Activated T-helper 2 cell treated with anti-CD3 and anti-CD28 coated beads, Interferon-gamma antibody, Interleukin-2, Interleukin-4, amounts not matched to agents 10 μg/mL and 5 μg/mL and 100 μg/mL, durations not matched to agents 14 hours and 24 hours and 36 hours (primary cell): ENCODE results near the gene CBX7. TPM values are rescaled to one million over a fixed set of nuclear protein-coding genes. Genes with fewer than 3 reads are reported as not detected.

Source experiments
- DNase-seq: peaks from one replicate; pipeline ENCODE4 v3.0.0; 2021; ENCODE audit warnings: low spot score
- H3K27ac Mint-ChIP-seq: one replicate; pipeline ENCODE4 v1.8.0; 2021; ENCODE audit warnings: mixed read lengths
- H3K27me3 Mint-ChIP-seq: one replicate; pipeline ENCODE4 v1.8.0; 2021; ENCODE audit warnings: low read depth, mixed read lengths
- H3K36me3 Mint-ChIP-seq: one replicate; pipeline ENCODE4 v1.8.0; 2021; ENCODE audit warnings: low read depth, mixed read lengths
- H3K4me1 Mint-ChIP-seq: one replicate; pipeline ENCODE4 v1.8.0; 2021; ENCODE audit warnings: low read depth, mixed read lengths
- H3K4me3 Mint-ChIP-seq: one replicate; pipeline ENCODE4 v1.8.0; 2021; ENCODE audit warnings: low read depth, mild to moderate bottlenecking, moderate library complexity, mixed read lengths
- H3K9me3 Mint-ChIP-seq: one replicate; pipeline ENCODE4 v1.8.0; 2021; ENCODE audit warnings: mixed read lengths
- intact Hi-C: fragments of 100-400 bp; cut with micrococcal nuclease; formaldehyde crosslinking; loops from one replicate; pipeline ENCODE4 v1.15.1; 2023
- total RNA-seq: library from RNA; stranded (reverse); gene quantifications from 2 replicates; pipeline ENCODE4 v1.2.3, GENCODE V29; 2022

The CBX7 gene
- total RNA-seq, 1 donor from 2014 or later: 11.8 TPM

DNA sequence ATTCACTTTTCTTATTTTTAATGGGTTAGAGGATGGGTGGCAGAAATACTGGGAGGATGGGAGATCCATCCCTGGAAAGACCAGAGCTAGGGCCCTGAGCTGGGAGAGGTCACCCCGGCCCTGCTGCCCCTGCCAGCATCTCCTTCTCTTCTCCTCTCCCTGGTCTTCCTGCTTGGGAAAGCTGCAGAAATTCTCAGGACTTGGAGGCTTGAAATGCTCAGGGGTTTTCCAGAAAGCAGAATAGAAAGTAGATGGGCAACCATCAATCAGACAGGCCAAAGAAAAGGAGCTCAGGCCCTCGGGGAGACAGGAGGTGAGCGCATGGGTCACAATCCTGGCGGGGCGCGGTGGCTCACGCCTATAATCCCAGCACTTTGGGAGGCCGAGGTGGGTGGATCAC lies 53.9 kb downstream of the CBX7 start:
- no peaks in the 10 kb centered on the region for H3K36me3 Mint-ChIP-seq
- DNase-seq: no peak
- H3K9me3 Mint-ChIP-seq: no peaks in the 10 kb centered on the region
- no peaks in the 10 kb centered on the region for H3K27me3 Mint-ChIP-seq
- intact Hi-C loops: loop anchor here (5.0 to 10.0 kb wide), 2 partner anchors 156 to 344 kb away; partner anchors contain the start of gene SUN2
- peaks cover 59% of the 10 kb centered on the region for H3K4me1 Mint-ChIP-seq
- H3K4me3 Mint-ChIP-seq: peak overlapping the region; percentile 49
- peak overlapping the region; percentile 84 for H3K27ac Mint-ChIP-seq

DNA sequence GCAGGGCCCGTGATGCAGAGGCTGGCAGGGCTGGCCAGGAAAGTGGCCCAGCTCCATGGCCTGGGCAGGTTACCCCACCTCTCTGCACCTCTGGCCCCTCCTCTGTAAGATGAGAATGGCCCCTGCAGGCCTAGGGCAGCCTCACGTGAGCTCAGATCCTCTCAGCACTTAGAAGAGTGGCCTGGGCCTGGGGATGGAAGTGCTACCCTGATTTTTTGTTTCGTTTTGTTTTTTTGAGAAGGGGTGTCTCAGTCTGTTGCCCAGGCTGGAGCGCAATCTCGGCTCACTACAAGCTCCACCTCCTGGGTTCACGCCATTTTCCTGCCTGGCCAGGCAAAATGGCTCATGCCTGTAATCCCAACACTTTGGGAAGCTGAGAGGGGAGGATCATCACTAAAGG lies 54.5 kb downstream of the CBX7 start:
- H3K27me3 Mint-ChIP-seq: no peaks in the 10 kb centered on the region
- H3K4me1 Mint-ChIP-seq: peaks cover 59% of the 10 kb centered on the region
- no peaks in the 10 kb centered on the region for H3K9me3 Mint-ChIP-seq
- intact Hi-C loops: loop anchor here (5.0 to 10.0 kb wide), 2 partner anchors 156 to 343 kb away; partner anchors contain the start of gene SUN2
- H3K27ac Mint-ChIP-seq: peak overlapping the region; percentile 92
- no peak for DNase-seq
- no peaks in the 10 kb centered on the region for H3K36me3 Mint-ChIP-seq
- H3K4me3 Mint-ChIP-seq: peak overlapping the region; percentile 75

DNA sequence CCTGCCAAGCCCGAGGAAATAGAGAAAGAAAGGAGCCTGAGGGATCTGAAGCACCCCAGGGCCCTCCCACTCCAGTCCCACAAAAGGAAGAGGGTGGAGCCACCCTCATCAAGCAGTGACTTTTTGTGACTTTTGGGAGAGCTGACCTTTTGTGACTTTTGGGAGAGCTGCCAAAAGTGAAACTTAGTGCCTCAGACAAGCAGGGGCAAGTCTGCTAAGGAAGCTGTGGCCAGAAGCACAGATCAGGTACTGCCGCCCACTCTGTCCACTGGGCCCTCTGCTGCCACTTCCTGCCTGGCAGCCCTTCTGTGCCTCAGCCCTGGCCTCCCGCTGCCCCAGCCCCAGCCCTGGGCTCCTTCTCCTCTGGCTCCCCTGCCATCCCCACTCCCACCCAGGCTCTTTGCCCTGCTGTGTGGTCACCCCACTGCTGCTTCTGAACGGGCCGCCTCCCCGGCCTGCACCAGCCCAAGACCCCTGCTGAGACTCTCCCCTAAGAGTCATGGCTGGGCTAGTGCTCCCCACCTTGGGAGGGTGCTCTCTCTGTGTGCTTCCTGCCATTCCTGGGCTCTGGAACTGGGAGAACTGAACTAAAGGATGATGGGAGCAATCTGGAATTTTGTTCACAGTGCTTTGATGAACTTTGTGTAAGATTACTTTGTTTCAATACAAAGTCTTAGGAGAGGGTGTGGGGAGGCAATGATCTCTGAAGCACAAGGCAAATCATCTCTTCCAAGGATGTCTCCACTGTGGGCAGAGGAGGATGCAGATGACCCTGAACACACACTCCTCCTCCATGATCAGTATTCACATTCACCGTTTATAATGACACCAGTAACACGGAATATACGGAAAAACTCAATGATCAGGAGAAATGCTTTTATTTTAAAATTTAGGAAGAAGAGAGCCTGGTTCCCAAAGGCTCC lies 55.1 kb downstream of the CBX7 start, which contains the start of gene APOBEC3H:
Gene APOBEC3H (plus strand): TSS at position 147 of the 923 bp plus-strand sequence. CDS start 3,035 bp downstream, outside the sequence.
- Mint-ChIP-seq H3K9me3 (no peaks in the 10 kb centered on the region), H3K36me3 (no peaks in the 10 kb centered on the region), H3K4me3 (peak within 1 kb of the TSS; percentile 75), H3K27me3 (no peaks in the 10 kb centered on the region), H3K4me1 (peaks cover 66% of the 10 kb centered on the region), H3K27ac (peak within 1 kb of the TSS; percentile 92)
- intact Hi-C loops: loop anchor here (5.0 to 10.0 kb wide), 2 partner anchors 155 to 343 kb away; partner anchors contain the start of gene SUN2
- peak; percentile 31 for DNase-seq

DNA sequence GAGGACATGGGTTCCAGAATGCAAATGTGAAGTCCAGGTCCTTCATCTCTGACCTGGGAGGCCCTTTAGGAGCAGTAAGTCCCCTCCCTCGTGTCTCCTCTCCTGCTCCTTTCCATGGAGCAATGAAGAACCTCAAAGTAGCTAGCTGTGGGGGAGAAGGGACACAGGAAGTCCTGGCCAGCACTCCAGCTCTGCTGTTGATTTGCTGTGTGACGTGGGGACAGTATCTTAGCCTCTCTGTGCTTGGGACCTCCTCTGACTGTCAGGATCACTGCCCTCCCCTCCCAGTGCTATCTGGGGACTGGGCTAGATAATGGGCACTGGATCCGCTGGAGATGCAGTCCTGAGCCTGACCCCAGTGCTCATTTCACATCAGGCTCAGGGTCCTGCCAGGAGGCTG lies 56.5 kb downstream of the CBX7 start:
- Mint-ChIP-seq H3K27me3 (no peaks in the 10 kb centered on the region), H3K4me3 (no peak overlapping the region), H3K4me1 (peaks cover 80% of the 10 kb centered on the region), H3K27ac (peak overlapping the region; percentile 76), H3K9me3 (no peaks in the 10 kb centered on the region), H3K36me3 (no peaks in the 10 kb centered on the region)
- DNase-seq: no peak
- intact Hi-C loops: loop anchor here (5.0 to 10.0 kb wide), 2 partner anchors 154 to 341 kb away; partner anchors contain the start of gene SUN2

DNA sequence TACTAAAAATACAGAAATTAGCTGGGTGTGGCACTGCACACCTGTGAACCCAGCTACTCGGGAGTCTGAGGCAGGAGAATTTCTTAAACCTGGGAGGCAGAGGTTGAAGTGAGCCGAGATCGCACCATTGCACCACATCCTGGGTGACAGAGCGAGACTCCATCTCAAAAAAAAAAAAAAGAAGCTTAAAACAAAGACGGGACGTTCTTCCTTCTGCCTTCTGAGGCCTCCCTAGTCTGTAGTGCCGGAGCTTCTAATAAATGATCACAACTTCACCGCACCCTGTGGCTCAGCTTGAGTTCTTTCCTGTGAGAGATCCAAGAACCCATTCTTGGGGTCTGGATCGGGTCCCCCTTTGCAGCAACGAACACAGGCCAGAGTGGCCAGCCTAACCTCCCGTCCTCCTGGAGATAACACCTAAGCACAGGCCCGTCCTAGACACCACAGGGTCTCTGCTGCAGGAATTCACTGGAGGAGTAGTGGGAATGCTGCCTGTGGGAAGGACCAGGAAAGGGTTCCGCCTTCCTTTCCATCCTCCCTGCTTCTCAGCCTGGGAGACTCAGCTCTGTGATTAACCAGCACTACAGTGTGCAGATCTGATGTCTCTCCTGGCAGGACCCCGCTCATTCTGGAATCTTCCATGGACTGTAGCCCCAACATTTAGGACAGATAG lies 57.6 kb downstream of the CBX7 start:
- Mint-ChIP-seq H3K4me3 (no peak overlapping the region), H3K4me1 (peaks cover 84% of the 10 kb centered on the region), H3K36me3 (no peaks in the 10 kb centered on the region), H3K27ac (peak overlapping the region; percentile 88), H3K9me3 (no peaks in the 10 kb centered on the region), H3K27me3 (no peaks in the 10 kb centered on the region)
- DNase-seq: no peak
- intact Hi-C loops: loop anchor here (5.0 to 10.0 kb wide), 3 partner anchors 83 to 340 kb away; partner anchors contain the start of genes APOBEC3C and SUN2

DNA sequence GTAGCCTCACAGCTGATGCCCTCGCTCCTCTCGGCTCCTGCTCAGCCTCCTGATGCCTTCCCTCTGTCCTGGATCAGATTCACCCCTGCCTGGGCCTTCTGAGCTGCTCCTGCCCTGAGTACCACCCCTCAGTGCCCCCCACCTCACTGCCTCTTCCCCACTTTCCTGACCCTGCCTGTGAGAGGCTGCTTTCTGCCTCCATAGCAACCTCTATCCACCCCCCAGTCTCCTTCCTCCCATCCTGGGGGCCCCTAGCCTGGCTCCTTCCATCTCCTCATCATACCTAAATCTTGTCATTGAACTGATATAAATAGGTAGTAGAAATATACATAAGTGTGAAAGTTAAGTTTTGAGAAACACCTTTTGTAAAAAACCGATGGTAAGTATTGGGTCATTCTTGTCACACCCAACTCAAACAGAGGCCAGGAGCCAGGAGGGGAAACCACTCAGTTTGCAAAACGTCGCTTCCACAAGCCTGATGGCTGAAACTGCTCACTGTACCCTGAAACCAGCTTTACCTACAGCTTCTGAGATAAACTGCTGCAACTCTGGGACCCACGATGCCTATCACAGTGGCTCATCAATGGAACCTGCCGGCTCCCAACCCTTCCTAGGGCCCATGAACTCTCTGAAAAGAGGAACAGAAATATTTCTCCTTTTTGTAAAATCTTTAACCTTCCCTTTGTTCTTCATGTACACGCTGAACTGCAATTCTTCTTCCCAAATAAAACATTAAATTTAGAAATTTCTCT lies 60.2 kb downstream of the CBX7 start:
- no peak for DNase-seq
- Mint-ChIP-seq H3K36me3 (peaks cover under 1% of the 10 kb centered on the region), H3K9me3 (no peaks in the 10 kb centered on the region), H3K4me1 (peaks cover 75% of the 10 kb centered on the region), H3K27ac (peak overlapping the region; percentile 98), H3K27me3 (no peaks in the 10 kb centered on the region), H3K4me3 (peak overlapping the region; percentile 30)
- intact Hi-C loops: loop anchor here (5.0 to 10.0 kb wide), 2 partner anchors 80 to 337 kb away; partner anchors contain the start of genes APOBEC3C and SUN2

DNA sequence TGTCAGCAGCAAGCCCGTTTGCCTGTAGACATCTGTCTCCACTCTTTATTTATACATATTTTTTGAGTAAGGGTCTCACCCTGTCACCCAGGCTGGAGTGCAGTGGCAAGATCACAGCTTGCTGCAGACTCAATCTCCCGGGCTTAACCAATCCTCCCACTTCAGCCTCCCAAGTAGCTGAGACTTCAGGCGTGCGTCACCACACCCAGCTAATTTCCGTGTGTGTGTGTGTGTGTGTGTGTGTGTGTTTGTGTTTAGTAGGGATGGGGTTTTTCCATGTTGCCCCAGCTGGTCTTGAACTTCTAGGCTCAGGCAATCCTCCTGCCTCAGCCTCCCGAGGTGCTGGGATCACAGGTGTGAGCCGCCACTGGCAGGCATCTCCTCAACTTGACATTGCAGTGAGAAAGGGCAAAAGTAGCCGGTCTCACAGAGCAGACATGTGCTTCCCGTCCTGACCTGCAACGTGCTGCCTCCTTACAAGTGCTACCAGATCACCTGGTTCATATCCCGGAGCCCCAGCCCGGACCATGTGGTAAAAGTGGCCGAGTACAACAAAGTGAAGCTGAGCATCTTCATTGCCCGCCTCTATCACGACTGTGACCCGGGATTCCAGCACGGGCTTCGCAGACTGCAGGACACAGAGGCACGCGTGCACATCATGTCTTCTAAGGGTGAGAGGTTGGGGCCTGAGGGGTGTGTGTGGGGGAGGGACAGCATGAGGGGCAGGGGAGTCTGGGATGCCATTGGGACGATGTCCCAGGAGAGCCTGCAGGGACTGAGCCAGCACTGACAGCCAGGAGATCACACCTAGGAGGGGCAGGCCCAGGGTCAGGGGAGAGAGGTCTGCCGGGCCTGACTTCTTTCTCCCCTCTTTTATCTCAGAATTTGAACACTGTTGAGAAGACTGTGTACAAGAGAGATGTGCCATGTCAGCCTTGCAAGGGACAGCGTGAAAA lies 61.1 kb downstream of the CBX7 start:
- Mint-ChIP-seq H3K9me3 (no peaks in the 10 kb centered on the region), H3K4me1 (peaks cover 77% of the 10 kb centered on the region), H3K27me3 (no peaks in the 10 kb centered on the region), H3K36me3 (peaks cover 6% of the 10 kb centered on the region), H3K4me3 (peak overlapping the region; percentile 56), H3K27ac (peak overlapping the region; percentile 98)
- DNase-seq: no peak
- intact Hi-C loops: loop anchor here (2.0 to 10.0 kb wide), 4 partner anchors 15 to 337 kb away; partner anchors contain the start of genes APOBEC3C, APOBEC3G and SUN2

DNA sequence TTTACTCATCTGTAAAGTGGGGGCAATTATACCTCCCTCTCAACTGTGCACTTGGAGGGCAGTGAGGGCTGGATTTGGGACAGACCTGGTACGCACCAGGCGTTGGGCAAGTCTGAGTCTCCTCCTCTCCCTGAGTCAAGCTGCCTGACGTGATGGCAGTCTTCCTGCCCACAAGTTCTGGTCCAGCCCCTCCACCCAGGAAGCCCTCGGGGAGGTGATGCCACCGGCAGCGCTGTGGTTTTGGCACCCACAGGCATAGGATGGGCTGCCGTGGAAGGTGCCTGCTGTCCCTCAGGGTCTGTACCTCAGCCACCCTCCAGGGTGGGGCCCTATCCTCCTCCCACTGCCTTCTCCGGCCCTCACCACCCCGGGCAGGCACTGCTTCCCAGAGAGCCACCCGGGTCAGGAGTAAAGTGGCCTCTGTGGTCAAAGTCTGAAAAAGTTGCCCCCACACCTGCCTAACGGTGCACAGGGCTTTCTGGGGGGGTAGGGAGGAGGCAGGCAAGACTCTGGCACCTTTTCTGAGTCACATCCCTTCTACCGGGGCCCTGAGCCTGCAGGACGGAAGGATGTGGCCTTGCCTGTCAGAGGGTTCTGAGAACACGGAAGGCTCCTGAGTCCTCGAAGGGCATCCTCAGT lies 61.9 kb downstream of the CBX7 start:
- Mint-ChIP-seq H3K36me3 (peaks cover 10% of the 10 kb centered on the region), H3K4me3 (peak overlapping the region; percentile 56), H3K4me1 (peaks cover 72% of the 10 kb centered on the region), H3K27ac (peak overlapping the region; percentile 98), H3K9me3 (no peaks in the 10 kb centered on the region), H3K27me3 (no peaks in the 10 kb centered on the region)
- peak; percentile 81 for DNase-seq
- intact Hi-C loops: loop anchor here (1.0 to 10.0 kb wide), 5 partner anchors 9 to 336 kb away; partner anchors contain the start of genes APOBEC3C, APOBEC3G and SUN2

DNA sequence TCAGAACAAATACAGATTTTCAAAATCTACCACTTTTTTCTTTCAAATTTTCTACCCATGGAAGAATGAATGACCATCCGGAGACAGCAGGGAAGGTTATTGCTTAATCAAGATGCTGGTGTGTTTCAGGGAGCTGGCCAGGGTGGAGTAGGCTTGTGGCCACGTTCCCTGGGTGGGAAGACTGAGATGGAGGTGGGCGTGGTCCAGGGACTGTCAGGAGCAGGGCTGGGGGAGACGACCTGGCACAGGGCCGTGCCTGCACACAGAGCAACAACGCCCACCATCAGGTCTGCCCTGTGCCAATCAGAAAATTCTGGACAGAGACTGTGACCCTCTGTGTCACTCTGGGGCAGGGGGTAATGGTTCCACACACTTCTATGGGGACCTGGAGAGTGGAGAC lies 62.6 kb downstream of the CBX7 start:
- intact Hi-C loops: loop anchor here (1.0 to 10.0 kb wide), 6 partner anchors 9 to 335 kb away; partner anchors contain the start of genes APOBEC3C, APOBEC3F, APOBEC3G and SUN2
- H3K27ac Mint-ChIP-seq: peak overlapping the region; percentile 98
- peak overlapping the region; percentile 56 for H3K4me3 Mint-ChIP-seq
- H3K27me3 Mint-ChIP-seq: no peaks in the 10 kb centered on the region
- no peak for DNase-seq
- peaks cover 14% of the 10 kb centered on the region for H3K36me3 Mint-ChIP-seq
- H3K4me1 Mint-ChIP-seq: peaks cover 68% of the 10 kb centered on the region
- H3K9me3 Mint-ChIP-seq: no peaks in the 10 kb centered on the region

DNA sequence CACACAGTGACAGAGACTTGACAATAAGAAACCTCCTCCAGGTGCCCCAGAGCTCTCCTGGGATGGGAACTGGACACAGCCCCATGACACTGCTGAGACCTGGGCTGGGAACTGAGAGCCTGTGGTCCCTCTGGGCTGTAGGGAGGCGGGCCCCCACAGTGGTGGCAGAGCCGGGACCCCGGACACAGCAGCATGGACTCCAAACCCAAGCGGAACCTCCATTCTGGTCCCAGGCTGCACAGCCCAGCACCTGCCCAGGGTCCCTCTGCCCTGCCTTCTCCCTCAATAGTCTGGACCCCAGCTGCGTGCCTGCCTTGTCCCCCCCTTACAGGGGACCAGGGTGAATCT lies 63.8 kb downstream of the CBX7 start:
- Mint-ChIP-seq H3K27me3 (no peaks in the 10 kb centered on the region), H3K4me1 (peaks cover 61% of the 10 kb centered on the region), H3K9me3 (no peaks in the 10 kb centered on the region), H3K36me3 (peaks cover 15% of the 10 kb centered on the region), H3K4me3 (no peak overlapping the region), H3K27ac (peak overlapping the region; percentile 36)
- DNase-seq: no peak
- intact Hi-C loops: loop anchor here (5.0 kb wide), 1 partner anchor 46 kb away; the partner anchor contains the start of gene APOBEC3F
